Panc1 (cell line): ENCODE data around the gene RAP2B. TPM values are rescaled to one million over a fixed set of nuclear protein-coding genes. Genes with fewer than 3 reads are reported as not detected.

Source experiments
- ATAC-seq: fragments of 200-7000 bp; cut with Tn5 transposase; 2 replicates; pipeline ENCODE4 v1.9.1; 2020; ENCODE audit warnings: mild to moderate bottlenecking, moderate library complexity
- BruUV-seq: library from RNA; stranded (reverse); fragments of 400-500 nt; replicated peaks from 2 replicates; lab custom pipeline; 2021; lab: Mats Ljungman, UMichigan
- CTCF ChIA-PET: fragments of 300-600 bp; sonication (Branson Sonifier 250); formaldehyde crosslinking; loops from one replicate; lab custom pipeline; 2022; ENCODE audit warnings: antibody characterized with exemption; lab: Charles Lee
- POLR2A ChIA-PET: fragments of 300-600 bp; sonication (Branson Sonifier 250); formaldehyde crosslinking; loops from one replicate; lab custom pipeline; 2022; ENCODE audit warnings: antibody characterized with exemption; lab: Charles Lee
- DNase-seq: peaks from one replicate; pipeline ENCODE4 v3.0.0-alpha.2; 2010; ENCODE audit warnings: low read depth, low spot score
- H3K27ac ChIP-seq: 2 replicates; pipeline ENCODE4 v1.5.1; 2011; ENCODE audit warnings: mild to moderate bottlenecking, low read length, inconsistent platforms
- H3K27me3 ChIP-seq: fragments of 200-500 bp; sonication (Bioruptor generic); 2 replicates; pipeline ENCODE4 v1.6.0; 2014; ENCODE audit warnings: low read length, inconsistent platforms; ENCODE audit not compliant: control insufficient read depth, insufficient read depth
- H3K36me3 ChIP-seq: fragments of 200-500 bp; sonication (Bioruptor generic); 2 replicates; pipeline ENCODE4 v1.5.1; 2014; ENCODE audit warnings: inconsistent platforms, mild to moderate bottlenecking, low read length, moderate library complexity; ENCODE audit not compliant: control insufficient read depth, insufficient read depth
- H3K4me1 ChIP-seq: 2 replicates; pipeline ENCODE4 v1.5.1; 2011; ENCODE audit warnings: inconsistent platforms, mild to moderate bottlenecking, low read length, moderate library complexity; ENCODE audit not compliant: control insufficient read depth, insufficient read depth
- H3K4me3 ChIP-seq, 2 experiments: 2 replicates each; pipeline ENCODE4 v1.5.1; 2011 to 2012; ENCODE audit warnings: low read depth in 2 of 2, low read length in 2 of 2, mild to moderate bottlenecking in 2 of 2, inconsistent platforms in 1 of 2, moderate library complexity in 1 of 2
- H3K9me3 ChIP-seq: fragments of 200-500 bp; sonication (Bioruptor generic); 2 replicates; pipeline ENCODE4 v1.5.1; 2014; ENCODE audit warnings: low read depth, mild to moderate bottlenecking, inconsistent platforms, low read length, moderate library complexity; ENCODE audit not compliant: control insufficient read depth, insufficient read depth
- CTCF ChIP-seq: fragments of 450-650 bp; IDR thresholded peaks from 2 replicates; pipeline ENCODE4 v1.5.1; 2017; ENCODE audit warnings: mild to moderate bottlenecking
- POLR2AphosphoS5 ChIP-seq: IDR thresholded peaks from 2 replicates; pipeline ENCODE4 v1.6.1; 2012; ENCODE audit warnings: mild to moderate bottlenecking, low read depth, low read length, moderate library complexity
- REST ChIP-seq, 2 experiments: IDR thresholded peaks; 2 replicates each; pipeline ENCODE4 v1.6.1; 2011 to 2012; ENCODE audit warnings: low read depth in 2 of 2, control low read depth in 1 of 2, low read length in 1 of 2, mild to moderate bottlenecking in 1 of 2, moderate library complexity in 1 of 2; ENCODE audit not compliant: insufficient read depth in 1 of 2
- SIN3A ChIP-seq: IDR thresholded peaks from 2 replicates; pipeline ENCODE4 v1.6.1; 2012; ENCODE audit warnings: low read depth, mild to moderate bottlenecking, low read length, moderate library complexity, borderline replicate concordance; ENCODE audit not compliant: insufficient read depth
- TCF7L2 ChIP-seq: IDR thresholded peaks from 2 replicates; pipeline ENCODE4 v1.6.1; 2011; ENCODE audit warnings: mild to moderate bottlenecking, low read depth, low read length, inconsistent platforms
- in situ Hi-C: cut with HindIII; loops from 2 replicates; pipeline ENCODE4 v1.10.0; 2016; ENCODE audit warnings: low sequenced_read_pairs, low pct_unique_long_range_greater_than_20kb
- intact Hi-C: fragments of 100-400 bp; cut with micrococcal nuclease; formaldehyde crosslinking; loops from one replicate; pipeline ENCODE4 v1.10.0; 2022; ENCODE audit not compliant: unreplicated experiment
- total RNA-seq: library from RNA; stranded (reverse); gene quantifications from one replicate; pipeline ENCODE4 v1.2.1, GENCODE V29; 2021; ENCODE audit not compliant: unreplicated experiment

RAP2B gene
- total RNA-seq, 1 experiment from 2014 or later: 14.7 TPM

- Histone ChIP-seq H3K27ac (no peak overlapping the region), H3K27me3 (no peaks in the 10 kb centered on the region), H3K9me3 (no peaks in the 10 kb centered on the region), H3K36me3 (no peaks in the 10 kb centered on the region), H3K4me3 (peak overlapping the region in 1 of 2 experiments; percentile 98; a peak in 1 of 4 replicates), H3K4me1 (peaks cover 26% of the 10 kb centered on the region)
- DNase-seq (no peak), ATAC-seq (no peak)
- BruUV-seq: no TSS peak
- ChIA-PET POLR2A (no interaction called here), CTCF (interaction anchor here (1.9 kb wide), 1 partner anchor 122 kb away, joined by 10 read pairs; no protein-coding TSS in a partner anchor)
- intact Hi-C loops (loop anchor here (10.0 kb wide), 2 partner anchors 430 to 600 kb away; no protein-coding TSS in a partner anchor), in situ Hi-C loops (no loop called here)
- no peak for TF ChIP-seq TCF7L2
These were observed 3.2 kb downstream of the RAP2B start for GRCh38 chr3:153165261-153165681.

GRCh38 chr3:153166206-153166605 lies 4.2 kb downstream of the RAP2B start:
- Histone ChIP-seq H3K4me1 (peaks cover 25% of the 10 kb centered on the region), H3K36me3 (no peaks in the 10 kb centered on the region), H3K4me3 (no peak overlapping the region), H3K9me3 (no peaks in the 10 kb centered on the region), H3K27ac (no peak overlapping the region), H3K27me3 (no peaks in the 10 kb centered on the region)
- in situ Hi-C loops (no loop called here), intact Hi-C loops (loop anchor here (10.0 kb wide), 2 partner anchors 429 to 599 kb away; no protein-coding TSS in a partner anchor)
- ChIA-PET CTCF (no interaction called here), POLR2A (no interaction called here)
- no TSS peak for BruUV-seq
- ATAC-seq: no peak
- no peak for TF ChIP-seq CTCF
- TF ChIP-seq TCF7L2: no peak
- no peak for TF ChIP-seq REST (IDR thresholded peaks at IDR 0.05; ENCODE audit: insufficient read depth in 1 of 2, low read depth in 2 of 2, low read length in 1 of 2)
- no peak for TF ChIP-seq SIN3A
- no peak for TF ChIP-seq POLR2AphosphoS5
- DNase-seq: no peak

DNA sequence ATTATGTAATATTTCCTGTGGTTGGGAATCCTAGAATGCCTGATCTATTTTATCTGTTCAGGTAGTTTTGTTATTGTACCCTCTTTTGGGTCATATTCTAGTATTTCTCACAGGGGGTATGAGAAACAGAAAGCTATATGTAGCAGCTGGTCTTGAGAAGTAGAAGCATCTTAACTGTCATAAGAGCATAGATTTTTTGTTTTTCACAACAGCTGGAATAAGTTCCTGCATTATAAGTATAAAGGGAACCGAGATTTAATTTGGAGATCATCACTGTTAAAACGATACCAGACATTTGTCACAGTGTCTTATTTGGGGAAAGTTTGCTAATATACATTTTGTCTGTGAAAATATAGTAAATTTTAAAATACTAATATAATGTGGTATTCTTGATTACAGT lies 4.8 kb downstream of the RAP2B start:
- Histone ChIP-seq H3K27ac (no peak overlapping the region), H3K36me3 (no peaks in the 10 kb centered on the region), H3K4me1 (peaks cover 25% of the 10 kb centered on the region), H3K27me3 (no peaks in the 10 kb centered on the region), H3K4me3 (no peak overlapping the region), H3K9me3 (no peaks in the 10 kb centered on the region)
- intact Hi-C loops (loop anchor here (10.0 kb wide), 2 partner anchors 428 to 598 kb away; no protein-coding TSS in a partner anchor), in situ Hi-C loops (no loop called here)
- POLR2A ChIA-PET: no interaction called here
- BruUV-seq: no TSS peak
- no peak for ATAC-seq
- no peak for DNase-seq
- TF ChIP-seq SIN3A: no peak
- no peak for TF ChIP-seq TCF7L2
- TF ChIP-seq REST (IDR thresholded peaks at IDR 0.05; ENCODE audit: insufficient read depth in 1 of 2, low read depth in 2 of 2, low read length in 1 of 2): no peak
- CTCF ChIA-PET: interaction anchor here (0.6 kb wide), 1 partner anchor 115 kb away, joined by 3 read pairs; no protein-coding TSS in a partner anchor
